ENCODE measurements around the gene C2CD4D. TPM values are rescaled to one million over a fixed set of nuclear protein-coding genes. Genes with fewer than 3 reads are reported as not detected.

C2CD4D gene
- total RNA-seq, 1 experiment from 2014 or later: 1.4 TPM

DNA sequence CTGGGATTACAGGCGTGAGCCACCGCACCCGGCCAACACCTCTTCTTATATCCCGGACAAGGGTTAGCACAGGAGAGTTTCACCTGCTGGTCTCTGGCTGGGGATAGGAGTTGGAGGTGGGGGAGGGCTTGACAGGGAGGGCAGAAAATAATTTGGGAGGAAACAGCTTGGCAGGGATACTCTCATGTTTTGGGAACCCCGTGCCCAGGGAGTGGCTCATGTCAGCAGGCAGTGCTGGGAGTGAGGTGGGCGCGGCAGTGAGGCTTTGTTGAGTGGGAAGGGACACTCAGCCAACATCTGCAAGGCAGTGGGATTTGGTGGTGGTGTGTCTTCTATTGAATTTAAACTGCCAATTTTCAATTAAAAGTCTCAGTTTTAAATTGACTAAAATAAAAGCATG is 15.0 kb upstream of the C2CD4D start:
- intact Hi-C loops (cut with micrococcal nuclease; ENCODE audit: unreplicated experiment): no loop called here

DNA sequence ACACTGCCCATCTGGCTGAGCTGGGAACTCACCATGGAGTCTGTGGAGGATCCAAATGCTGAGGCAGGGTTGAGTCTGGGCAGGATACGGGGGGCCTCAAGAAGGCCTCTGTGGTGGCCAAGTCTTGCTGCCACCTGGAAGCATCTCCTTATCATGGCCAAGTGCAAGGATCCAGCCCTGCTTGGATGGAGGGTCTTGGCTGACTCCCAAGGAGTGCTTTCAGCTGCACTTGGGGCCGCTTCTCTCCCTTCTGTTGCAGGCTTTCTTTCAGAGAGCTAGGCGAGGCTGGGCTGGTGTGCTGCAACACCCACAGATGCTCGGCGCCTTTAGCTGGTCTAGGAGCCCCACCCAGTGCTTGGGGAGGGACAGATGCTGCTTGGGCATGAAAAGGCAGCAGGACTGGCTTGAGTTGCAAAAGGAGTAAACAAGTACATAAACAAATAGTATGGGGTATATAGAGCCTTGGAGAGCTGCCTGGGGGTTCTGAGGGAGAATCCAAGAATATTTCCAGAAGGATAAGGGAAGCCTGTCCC is 13.9 kb upstream of the C2CD4D start, which contains the start of gene THEM5:
Gene THEM5 (minus strand): TSS at position 302 of the 533 bp plus-strand sequence. CDS start 147 bp downstream, at position 155.
- Histone ChIP-seq H3K4me3 (no peak within 1 kb of the TSS), H3K36me3 (ENCODE audit: low read depth) (no peaks in the 10 kb centered on the region), H3K79me2 (ENCODE audit: low read depth) (no peaks in the 10 kb centered on the region), H2AFZ (no peak within 1 kb of the TSS), H3K27me3 (ENCODE audit: insufficient read depth, low read depth) (no peaks in the 10 kb centered on the region), H3K9me3 (ENCODE audit: insufficient read depth, low read depth) (no peaks in the 10 kb centered on the region), H3K4me2 (no peak within 1 kb of the TSS), H3K9me2 (ENCODE audit: insufficient read depth) (no peaks in the 10 kb centered on the region), H3F3A (ENCODE audit: insufficient read depth, low read depth) (no peaks in the 10 kb centered on the region), H3K27ac (no peak within 1 kb of the TSS), H4K20me1 (ENCODE audit: insufficient read depth) (no peaks in the 10 kb centered on the region), H3K4me1 (replicated peaks; ENCODE audit: insufficient read depth) (no peaks in the 10 kb centered on the region)
- no TSS peak for BruUV-seq (replicated peaks)
- TF ChIP-seq, protein P1, sequence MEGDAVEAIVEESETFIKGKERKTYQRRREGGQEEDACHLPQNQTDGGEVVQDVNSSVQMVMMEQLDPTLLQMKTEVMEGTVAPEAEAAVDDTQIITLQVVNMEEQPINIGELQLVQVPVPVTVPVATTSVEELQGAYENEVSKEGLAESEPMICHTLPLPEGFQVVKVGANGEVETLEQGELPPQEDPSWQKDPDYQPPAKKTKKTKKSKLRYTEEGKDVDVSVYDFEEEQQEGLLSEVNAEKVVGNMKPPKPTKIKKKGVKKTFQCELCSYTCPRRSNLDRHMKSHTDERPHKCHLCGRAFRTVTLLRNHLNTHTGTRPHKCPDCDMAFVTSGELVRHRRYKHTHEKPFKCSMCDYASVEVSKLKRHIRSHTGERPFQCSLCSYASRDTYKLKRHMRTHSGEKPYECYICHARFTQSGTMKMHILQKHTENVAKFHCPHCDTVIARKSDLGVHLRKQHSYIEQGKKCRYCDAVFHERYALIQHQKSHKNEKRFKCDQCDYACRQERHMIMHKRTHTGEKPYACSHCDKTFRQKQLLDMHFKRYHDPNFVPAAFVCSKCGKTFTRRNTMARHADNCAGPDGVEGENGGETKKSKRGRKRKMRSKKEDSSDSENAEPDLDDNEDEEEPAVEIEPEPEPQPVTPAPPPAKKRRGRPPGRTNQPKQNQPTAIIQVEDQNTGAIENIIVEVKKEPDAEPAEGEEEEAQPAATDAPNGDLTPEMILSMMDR (conservative IDR thresholded peaks at IDR 0.05): no peak
- TF ChIP-seq EZH2 (IDR thresholded peaks at IDR 0.05; ENCODE audit: low read depth): no peak
- no peak for DNase-seq
- intact Hi-C loops (cut with micrococcal nuclease; ENCODE audit: unreplicated experiment): no loop called here
- POLR2A ChIA-PET (ENCODE audit: unreplicated experiment): interaction anchor here (0.6 kb wide), 1 partner anchor 8 kb away, joined by 4 read pairs; no protein-coding TSS in a partner anchor
- CTCF ChIA-PET: interaction anchor here (1.3 kb wide), 1 partner anchor 28 kb away, joined by 10 read pairs; no protein-coding TSS in a partner anchor

More for the DNA sequence above, 15.0 kb upstream of the C2CD4D start:
- H3K9me3 ChIP-seq (ENCODE audit: insufficient read depth, low read depth): no peaks in the 10 kb centered on the region
- no peaks in the 10 kb centered on the region for H3K9me2 ChIP-seq (ENCODE audit: insufficient read depth)
- H2AFZ ChIP-seq: no peak overlapping the region
- CTCF ChIA-PET: interaction anchor here (1.3 kb wide), 1 partner anchor 27 kb away, joined by 10 read pairs; no protein-coding TSS in a partner anchor
- H3K27me3 ChIP-seq (ENCODE audit: insufficient read depth, low read depth): no peaks in the 10 kb centered on the region
- POLR2A ChIA-PET (ENCODE audit: unreplicated experiment): no interaction called here
- no TSS peak for BruUV-seq (replicated peaks)
- H3K36me3 ChIP-seq (ENCODE audit: low read depth): no peaks in the 10 kb centered on the region
- H3K4me2 ChIP-seq: no peak overlapping the region
- H4K20me1 ChIP-seq (ENCODE audit: insufficient read depth): no peaks in the 10 kb centered on the region
- no peak overlapping the region for H3K4me3 ChIP-seq
- H3K4me1 ChIP-seq (replicated peaks; ENCODE audit: insufficient read depth): no peaks in the 10 kb centered on the region
- no peak for TF ChIP-seq EZH2 (IDR thresholded peaks at IDR 0.05; ENCODE audit: low read depth)
- no peak overlapping the region for H3K27ac ChIP-seq
- DNase-seq: no peak
- no peaks in the 10 kb centered on the region for H3F3A ChIP-seq (ENCODE audit: insufficient read depth, low read depth)
- no peaks in the 10 kb centered on the region for H3K79me2 ChIP-seq (ENCODE audit: low read depth)

DNA sequence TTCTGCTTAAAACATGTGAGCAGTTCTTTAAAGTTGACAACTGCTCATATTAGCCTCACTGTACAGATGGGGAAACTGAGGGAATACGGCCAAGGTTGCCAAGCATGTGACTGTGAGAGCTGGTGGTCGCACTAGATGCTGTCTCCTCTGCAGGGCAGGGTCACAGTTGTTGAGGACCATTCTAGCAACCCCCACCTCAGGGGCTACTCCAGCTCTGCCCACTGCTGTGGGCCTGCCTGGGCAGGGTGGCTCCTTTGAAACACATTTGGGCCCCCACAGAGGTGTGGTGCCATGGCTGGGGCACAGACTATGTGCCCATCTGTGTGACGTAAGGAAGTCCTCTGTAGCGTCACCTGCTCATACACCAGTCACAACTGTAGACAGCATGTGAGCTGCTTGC is 13.1 kb upstream of the C2CD4D start:
- H3K9me3 ChIP-seq (ENCODE audit: insufficient read depth, low read depth): no peaks in the 10 kb centered on the region
- no peaks in the 10 kb centered on the region for H3K79me2 ChIP-seq (ENCODE audit: low read depth)
- H2AFZ ChIP-seq: no peak overlapping the region
- ChIA-PET POLR2A (ENCODE audit: unreplicated experiment) (no interaction called here), CTCF (no interaction called here)
- DNase-seq: no peak
- H4K20me1 ChIP-seq (ENCODE audit: insufficient read depth): no peaks in the 10 kb centered on the region
- intact Hi-C loops (cut with micrococcal nuclease; ENCODE audit: unreplicated experiment): no loop called here
- H3F3A ChIP-seq (ENCODE audit: insufficient read depth, low read depth): no peaks in the 10 kb centered on the region
- no peak overlapping the region for H3K27ac ChIP-seq
- no peaks in the 10 kb centered on the region for H3K9me2 ChIP-seq (ENCODE audit: insufficient read depth)
- H3K4me3 ChIP-seq: no peak overlapping the region
- BruUV-seq (replicated peaks): no TSS peak
- no peaks in the 10 kb centered on the region for H3K27me3 ChIP-seq (ENCODE audit: insufficient read depth, low read depth)
- H3K4me2 ChIP-seq: no peak overlapping the region
- no peak for TF ChIP-seq EZH2 (IDR thresholded peaks at IDR 0.05; ENCODE audit: low read depth)
- TF ChIP-seq, protein P1 (conservative IDR thresholded peaks at IDR 0.05): no peak
- H3K36me3 ChIP-seq (ENCODE audit: low read depth): no peaks in the 10 kb centered on the region
- H3K4me1 ChIP-seq (replicated peaks; ENCODE audit: insufficient read depth): no peaks in the 10 kb centered on the region

DNA sequence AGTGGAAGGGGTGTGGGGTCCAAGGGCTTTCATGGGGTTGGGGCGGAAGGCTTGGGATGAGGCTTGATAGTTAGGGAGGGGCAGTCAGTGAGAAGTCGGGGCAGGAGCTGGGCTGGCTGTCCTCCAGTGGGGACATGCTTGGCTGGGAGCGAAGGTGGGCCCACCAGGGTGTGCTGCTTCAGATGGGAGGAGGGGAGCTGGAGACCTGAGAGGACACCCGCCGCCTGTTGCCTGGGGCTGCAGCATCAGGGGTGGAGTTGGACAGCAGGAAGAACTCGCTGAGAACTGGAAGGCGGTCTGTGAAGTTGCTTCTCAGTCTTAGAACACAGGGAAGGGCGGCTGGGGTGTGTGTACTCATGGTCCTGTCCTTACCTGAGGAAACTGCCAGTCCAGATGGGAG is 12.3 kb upstream of the C2CD4D start:
- H3K36me3 ChIP-seq (ENCODE audit: low read depth): no peaks in the 10 kb centered on the region
- intact Hi-C loops (cut with micrococcal nuclease; ENCODE audit: unreplicated experiment): no loop called here
- BruUV-seq (replicated peaks): no TSS peak
- no peaks in the 10 kb centered on the region for H3K4me1 ChIP-seq (replicated peaks; ENCODE audit: insufficient read depth)
- ChIA-PET CTCF (no interaction called here), POLR2A (ENCODE audit: unreplicated experiment) (no interaction called here)
- no peaks in the 10 kb centered on the region for H3K9me3 ChIP-seq (ENCODE audit: insufficient read depth, low read depth)
- H3K79me2 ChIP-seq (ENCODE audit: low read depth): no peaks in the 10 kb centered on the region
- H3K9me2 ChIP-seq (ENCODE audit: insufficient read depth): no peaks in the 10 kb centered on the region
- TF ChIP-seq, protein P1 (conservative IDR thresholded peaks at IDR 0.05): no peak
- TF ChIP-seq EZH2 (IDR thresholded peaks at IDR 0.05; ENCODE audit: low read depth): no peak
- H3K27ac ChIP-seq: no peak overlapping the region
- no peak for DNase-seq
- no peaks in the 10 kb centered on the region for H3K27me3 ChIP-seq (ENCODE audit: insufficient read depth, low read depth)
- no peak overlapping the region for H2AFZ ChIP-seq
- no peak overlapping the region for H3K4me3 ChIP-seq
- no peak overlapping the region for H3K4me2 ChIP-seq
- H3F3A ChIP-seq (ENCODE audit: insufficient read depth, low read depth): no peaks in the 10 kb centered on the region
- no peaks in the 10 kb centered on the region for H4K20me1 ChIP-seq (ENCODE audit: insufficient read depth)
